ENCODE measurements around the gene PABPC4L.
"Not testable (repeated sequence)": the region's sequence is repeated elsewhere in the genome, so short reads cannot be mapped to it uniquely, and the experiment has no call there.

PABPC4L gene

GRCh38 chr4:134201216-134202161 is at the start of gene PABPC4L:
TSS of gene PABPC4L (minus strand) at chr4:134201789. CDS start at chr4:134201019, 770 bp downstream.
- DNase-seq (ENCODE audit: low read depth in 2 of 2): peak; percentile 45

DNA sequence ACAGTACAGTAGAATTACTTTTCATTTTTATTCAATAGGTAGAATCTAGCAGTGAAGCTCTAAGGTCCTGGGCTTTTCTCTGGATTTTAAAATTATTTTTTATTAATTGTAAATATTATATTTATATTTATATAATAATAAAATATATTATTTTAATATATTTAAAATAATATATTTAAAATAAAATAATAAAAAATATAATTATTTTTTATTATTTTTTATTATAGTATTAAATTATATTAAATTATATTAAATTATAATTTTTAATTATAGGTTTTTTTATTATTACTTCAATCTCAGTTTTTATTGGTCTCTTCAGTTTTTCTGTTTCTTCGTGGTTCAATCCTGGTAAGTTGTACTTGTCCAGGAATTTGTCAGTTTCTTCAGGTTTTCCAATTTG is 49.7 kb upstream of the PABPC4L start:
- no peak for DNase-seq (ENCODE audit: low read depth in 2 of 2)

GRCh38 chr4:134243742-134244713 is 42.4 kb upstream of the PABPC4L start:
- DNase-seq (ENCODE audit: low read depth in 2 of 2): no peak

DNA sequence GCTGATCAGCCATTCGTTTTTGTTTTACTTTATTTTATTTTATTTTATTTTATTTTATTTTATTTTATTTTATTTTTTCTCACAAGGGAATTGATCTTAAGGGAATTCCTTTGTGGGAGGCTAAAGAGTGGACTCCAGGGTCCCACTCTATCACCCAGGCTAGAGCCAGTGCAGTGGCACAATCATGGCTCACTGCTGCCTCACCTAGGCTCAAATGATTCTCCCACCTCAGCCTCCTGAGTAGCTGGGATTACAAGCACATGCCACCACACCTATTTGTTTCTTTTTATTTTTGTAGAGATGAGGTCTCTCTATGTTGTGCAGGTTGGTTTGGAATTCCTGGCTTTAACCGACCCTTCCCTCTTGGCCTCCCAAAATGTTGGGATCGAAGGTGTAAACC is 17.5 kb upstream of the PABPC4L start:
- DNase-seq (ENCODE audit: low read depth in 2 of 2): no peak

- DNase-seq (ENCODE audit: low read depth in 2 of 2): peak; percentile 28 to 44
Measured at GRCh38 chr4:134216411-134216810, 14.8 kb upstream of the PABPC4L start.

GRCh38 chr4:134215620-134216344 is 14.2 kb upstream of the PABPC4L start:
- no peak for DNase-seq (ENCODE audit: low read depth in 2 of 2)

GRCh38 chr4:134207955-134208354 is 6.4 kb upstream of the PABPC4L start:
- not testable (repeated sequence) for DNase-seq (ENCODE audit: low read depth in 2 of 2)

GRCh38 chr4:134202166-134202956 is 772 bp upstream of the PABPC4L start:
- no peak for DNase-seq (ENCODE audit: low read depth in 2 of 2)

DNA sequence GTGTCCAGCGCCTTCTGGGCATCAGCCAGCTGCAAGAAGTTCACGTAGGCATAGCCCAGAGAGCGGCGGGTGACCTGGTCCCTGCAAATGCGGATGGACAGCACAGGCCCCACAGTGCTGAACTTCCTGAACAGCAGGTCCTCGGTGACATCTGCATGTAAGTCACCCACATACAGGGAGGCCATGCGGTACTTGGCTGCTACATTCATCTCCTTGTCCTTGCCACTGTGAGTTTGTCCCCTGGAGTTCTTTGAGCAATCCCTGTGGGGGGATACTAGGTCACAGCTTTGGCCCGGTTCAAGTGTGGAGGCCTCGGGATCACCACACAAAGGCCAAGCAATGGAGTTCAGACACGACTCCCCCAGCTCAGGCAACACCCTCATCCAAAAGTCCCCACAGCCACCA is 776 bp downstream of the PABPC4L start:
- DNase-seq (ENCODE audit: low read depth in 2 of 2): no peak

- DNase-seq (ENCODE audit: low read depth in 2 of 2): no peak
Measured at GRCh38 chr4:134189949-134190348, 11.6 kb downstream of the PABPC4L start.

- DNase-seq (ENCODE audit: low read depth in 2 of 2): no peak
Measured at GRCh38 chr4:134189480-134189879, 12.1 kb downstream of the PABPC4L start.

DNA sequence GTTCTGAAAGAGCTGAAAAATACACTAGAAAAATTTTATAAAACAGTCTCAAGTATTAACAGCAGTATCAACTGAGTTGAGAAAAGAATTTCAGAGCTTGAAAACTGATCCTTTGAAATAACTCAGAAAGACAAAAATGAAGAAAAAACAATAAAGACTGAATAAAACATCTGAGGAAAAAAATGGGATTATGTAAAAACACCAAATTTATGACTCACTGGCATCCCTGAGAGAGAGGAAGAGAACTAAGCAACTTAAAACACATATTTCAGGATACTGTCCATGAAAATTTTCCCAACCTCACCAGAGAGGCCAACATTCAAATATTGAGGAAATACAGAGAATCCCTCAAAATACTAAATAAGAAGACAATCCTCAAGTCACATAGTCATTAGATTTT is 22.9 kb downstream of the PABPC4L start:
- DNase-seq (ENCODE audit: low read depth in 2 of 2): no peak

- no peak for DNase-seq (ENCODE audit: low read depth in 2 of 2)
Measured at GRCh38 chr4:134174271-134174670, 27.3 kb downstream of the PABPC4L start.

DNA sequence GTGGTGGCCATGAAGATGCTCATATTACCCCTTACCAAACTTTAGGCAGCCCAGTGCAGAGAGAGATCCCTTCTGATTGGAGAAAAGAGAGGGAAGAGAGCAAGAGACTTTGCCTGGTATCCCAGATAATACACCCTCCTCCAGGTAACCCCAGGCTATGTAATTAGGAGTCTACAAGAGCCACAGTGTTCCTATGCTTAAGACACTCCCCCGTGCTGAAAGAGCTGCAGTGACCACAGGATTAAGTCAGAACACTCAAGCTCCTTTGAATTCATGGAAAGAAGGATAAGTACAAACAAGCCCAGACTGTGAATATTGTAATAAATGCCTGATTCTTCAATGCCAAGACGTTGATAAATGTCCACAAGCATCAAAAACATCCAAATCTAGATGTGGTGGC is 41.4 kb downstream of the PABPC4L start:
- DNase-seq (ENCODE audit: low read depth in 2 of 2): no peak

DNA sequence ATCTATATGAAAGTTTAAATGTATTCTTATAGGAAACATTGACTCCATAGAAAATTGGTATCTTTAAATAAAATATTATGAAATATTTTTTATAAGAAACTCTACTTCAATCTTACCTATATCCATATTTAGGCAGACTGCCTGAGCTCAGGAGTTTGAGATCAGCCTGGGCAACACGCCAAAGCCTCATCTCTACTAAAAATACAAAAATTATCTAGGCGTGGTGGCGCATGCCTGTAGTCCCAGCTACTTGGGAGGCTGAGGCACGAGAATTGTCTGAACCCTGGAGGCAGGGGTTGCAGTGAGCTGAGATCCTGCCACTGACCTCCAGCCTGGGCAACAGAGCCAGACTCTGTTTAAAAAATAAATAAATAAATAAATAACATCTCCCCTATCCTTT is 47.5 kb downstream of the PABPC4L start:
- no peak for DNase-seq (ENCODE audit: low read depth in 2 of 2)

- no peak for DNase-seq (ENCODE audit: low read depth in 2 of 2)
Measured at GRCh38 chr4:134147941-134148340, 53.6 kb downstream of the PABPC4L start.
